NB4 (cell line): ENCODE results near the gene SHISA6.

Experiments
- CTCF ChIP-seq: IDR thresholded peaks from one replicate; pipeline ENCODE4 v1.5.1; 2012; ENCODE audit warnings: low read depth, low read length
- POLR2A ChIP-seq: IDR thresholded peaks from 2 replicates; pipeline ENCODE4 v1.6.1; 2011; ENCODE audit warnings: mild to moderate bottlenecking; ENCODE audit not compliant: insufficient read length; ENCODE audit errors: extremely low read depth

GRCh38 chr17:11612956-11613355 lies 371.9 kb downstream of the SHISA6 start:
- TF ChIP-seq CTCF = no peak
- no peak for TF ChIP-seq POLR2A
